CD4-positive, alpha-beta T cell treated with Interleukin-4 for 1 hour (primary cell): ENCODE data around the gene PPIP5K1.
A peak's percentile ranks its signal among the peaks of the same experiment; 100 is the strongest.

Experiments used
- DNase-seq, 2 donors: peaks; one replicate each; pipeline ENCODE4 v3.0.0-alpha.2; 2020 to 2022

PPIP5K1 gene

DNA sequence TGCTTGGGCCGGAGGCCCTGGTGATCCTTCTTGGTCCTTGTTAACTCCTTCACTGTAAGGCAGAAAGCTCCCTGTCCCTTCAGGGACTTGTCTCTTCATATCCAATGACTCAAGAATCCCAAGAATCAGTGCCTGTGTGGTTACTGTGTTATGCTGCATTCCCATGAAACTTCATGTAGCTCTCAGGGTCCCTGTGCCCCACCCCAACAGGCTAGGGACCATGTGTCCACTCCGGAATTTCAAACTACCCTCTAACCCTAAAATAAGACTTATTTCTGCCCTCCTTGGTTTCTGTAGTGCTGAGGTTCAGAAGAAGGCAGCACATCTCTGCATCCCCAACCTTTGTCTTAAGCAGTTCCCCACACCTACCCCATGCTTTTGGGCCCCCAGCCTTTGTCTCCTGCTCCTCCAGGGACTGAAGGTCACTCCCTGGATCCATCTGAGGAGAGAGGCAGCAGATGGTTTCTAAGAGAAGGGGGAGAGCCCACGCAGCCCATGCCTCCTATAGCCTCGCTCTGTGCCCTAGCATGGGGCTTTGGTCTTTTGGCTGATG is 73.1 kb downstream of the PPIP5K1 start:
- DNase-seq, result no peak

DNA sequence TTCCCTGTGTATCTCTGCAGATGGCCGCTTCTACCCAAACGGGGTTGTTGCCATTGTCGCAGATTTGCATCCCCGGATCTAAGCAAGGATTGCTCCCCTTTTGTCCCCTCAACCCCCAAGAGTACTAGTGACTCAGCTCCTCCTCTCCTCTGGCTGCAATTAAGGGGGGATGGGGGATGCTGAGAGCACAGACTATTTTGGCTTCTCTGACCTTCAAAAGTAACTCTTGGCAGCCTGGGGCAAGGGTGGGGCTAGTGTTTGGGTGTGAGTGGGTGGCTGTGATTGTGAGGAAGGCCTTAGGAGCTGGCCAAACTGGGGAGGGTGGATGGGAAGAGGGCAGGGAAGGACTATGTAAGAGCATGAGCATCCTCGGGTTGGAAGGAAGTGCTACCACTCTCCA is 73.8 kb downstream of the PPIP5K1 start:
- DNase-seq, result no peak

GRCh38 chr15:43515741-43516140 is 74.3 kb downstream of the PPIP5K1 start:
- DNase-seq, result no peak

- DNase-seq, result peak; percentile 17 to 56
These were observed 75.6 kb downstream of the PPIP5K1 start for GRCh38 chr15:43514241-43515057.

GRCh38 chr15:43513550-43513949 is 76.5 kb downstream of the PPIP5K1 start:
- DNase-seq, result no peak

GRCh38 chr15:43511012-43511885 is 78.8 kb downstream of the PPIP5K1 start:
- DNase-seq, result peak in 1 of 2 donors; percentile 24

- peak; percentile 98 to 99 for DNase-seq
These were observed 79.6 kb downstream of the PPIP5K1 start for GRCh38 chr15:43510200-43511011.

DNA sequence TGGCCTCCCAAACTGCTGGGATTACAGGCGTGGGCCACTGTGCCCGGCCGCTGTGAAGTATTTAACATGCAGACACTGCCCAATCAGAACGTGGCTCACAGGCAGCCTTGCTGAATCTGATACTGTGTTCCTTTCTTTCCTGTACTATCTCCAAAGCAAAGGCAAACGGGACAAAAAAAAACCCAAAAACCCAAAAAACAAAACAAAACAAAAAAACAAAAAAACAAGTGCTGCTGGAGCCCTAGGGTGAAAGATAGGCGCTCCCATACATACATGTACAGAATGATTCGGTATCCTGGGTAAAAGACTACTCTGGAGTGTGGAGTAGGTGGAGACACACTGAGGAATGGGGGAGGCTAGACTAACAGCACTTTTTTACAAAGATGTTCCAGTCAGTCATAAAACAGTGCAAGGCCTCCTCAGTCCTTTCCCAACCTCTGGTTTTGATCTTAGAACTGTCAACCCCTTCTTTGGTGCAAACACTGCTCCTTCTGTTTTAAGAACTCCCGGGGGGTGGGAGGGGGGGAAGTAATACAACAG is 80.3 kb downstream of the PPIP5K1 start:
- DNase-seq, result no peak

DNA sequence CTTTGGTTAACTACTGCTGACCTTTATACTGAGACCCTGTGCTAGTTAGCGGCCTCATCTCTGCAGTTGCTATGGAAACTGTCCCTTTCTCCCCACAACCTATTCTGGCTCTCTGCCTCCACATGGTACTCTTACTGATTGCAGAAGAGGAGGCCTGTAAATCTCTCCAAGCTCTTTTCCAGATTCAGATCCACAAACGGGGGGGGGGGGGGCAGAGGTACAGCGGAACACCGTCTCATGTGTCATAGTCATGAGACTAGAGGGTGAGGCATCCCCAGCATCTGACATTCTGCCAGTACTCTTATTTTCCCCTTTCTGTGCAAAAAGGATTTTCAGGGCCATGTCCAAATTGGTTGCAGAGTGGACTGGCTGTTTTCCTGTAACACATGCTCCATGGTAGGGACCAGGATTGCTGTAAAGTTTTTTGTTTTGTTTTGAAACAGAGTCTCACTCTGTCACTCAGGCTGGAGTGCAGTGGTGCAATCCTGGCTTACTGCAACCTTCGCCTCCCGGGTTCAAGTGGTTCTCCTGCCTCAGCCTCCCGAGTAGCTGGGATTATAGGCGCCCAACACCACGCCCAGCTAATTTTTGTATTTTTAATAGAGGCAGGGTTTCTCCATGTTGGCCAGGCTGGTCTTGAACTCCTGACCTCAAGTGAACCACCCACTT is 80.9 kb downstream of the PPIP5K1 start:
- no peak for DNase-seq

DNA sequence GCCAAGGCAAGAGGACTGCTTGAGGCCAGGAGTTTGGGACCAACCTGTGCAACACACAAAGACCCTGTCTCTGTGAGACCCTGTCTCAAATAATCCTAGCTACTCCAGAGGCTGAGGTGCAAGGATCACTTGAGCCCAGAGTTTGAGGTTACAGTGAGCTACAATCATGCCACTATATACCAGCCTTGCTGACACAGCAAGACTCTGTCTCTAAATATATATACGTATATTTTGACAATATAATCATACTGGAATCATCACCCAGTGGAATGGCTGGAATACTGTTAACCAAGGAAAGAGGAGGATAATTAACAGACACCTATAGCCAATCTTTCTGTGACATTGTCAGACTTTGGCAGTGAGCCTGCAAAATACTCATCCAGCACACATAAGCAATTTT is 81.6 kb downstream of the PPIP5K1 start:
- DNase-seq, result no peak

- DNase-seq, result no peak
These were observed 84.3 kb downstream of the PPIP5K1 start for GRCh38 chr15:43505738-43506137.

- DNase-seq, result no peak
These were observed 90.4 kb downstream of the PPIP5K1 start for GRCh38 chr15:43499635-43500034.

GRCh38 chr15:43498990-43499389 is 91.0 kb downstream of the PPIP5K1 start:
- DNase-seq, result no peak

GRCh38 chr15:43493703-43494472 is 96.1 kb downstream of the PPIP5K1 start:
- DNase-seq, result no peak

GRCh38 chr15:43492673-43493601 is 97.1 kb downstream of the PPIP5K1 start, which contains the start of gene TP53BP1:
TP53BP1 (minus strand) TSS chr15:43493156; CDS start chr15:43493043, 113 bp downstream.
- peak; percentile 95 to 96 for DNase-seq

DNA sequence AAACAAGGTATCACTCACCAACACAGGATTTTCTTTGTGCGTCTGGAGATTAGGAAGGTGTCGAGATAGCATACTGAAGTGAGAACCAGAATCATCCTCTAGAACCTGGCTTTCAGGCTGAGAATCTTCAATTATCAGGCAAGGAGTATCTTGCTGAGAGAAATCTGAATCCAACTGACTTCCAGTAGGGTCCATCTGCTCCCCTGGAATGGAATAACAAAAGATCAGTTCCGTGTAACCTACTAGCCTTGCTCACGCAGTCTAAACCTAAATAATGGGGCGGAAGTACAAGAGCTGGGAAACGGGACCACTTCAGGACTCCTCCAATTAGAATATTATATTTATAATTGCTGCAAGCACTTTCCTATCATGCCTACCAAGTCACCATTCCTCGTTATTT is 97.7 kb downstream of the PPIP5K1 start:
- no peak for DNase-seq

DNA sequence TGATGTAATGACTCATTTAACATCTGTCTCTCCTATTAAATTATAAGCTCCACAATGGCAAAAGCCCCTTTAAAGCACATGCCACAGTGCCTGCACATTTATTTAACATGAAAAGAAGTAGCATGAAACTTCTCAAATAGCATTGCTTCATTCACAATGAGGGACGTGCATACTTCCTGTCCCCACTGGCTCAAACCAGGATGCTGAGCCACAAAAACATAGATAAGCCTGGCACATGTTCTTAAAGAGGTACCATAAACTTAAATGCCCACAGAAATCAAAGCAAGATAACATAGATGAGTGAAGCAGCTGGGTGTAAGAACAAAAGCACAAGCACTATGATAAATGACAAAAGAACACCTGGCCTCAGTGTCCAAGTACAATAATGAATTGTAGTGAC is 100.8 kb downstream of the PPIP5K1 start:
- DNase-seq, result peak in 1 of 2 donors; percentile 7

GRCh38 chr15:43488790-43489189 is 101.2 kb downstream of the PPIP5K1 start:
- DNase-seq, result no peak

- no peak for DNase-seq
These were observed 102.6 kb downstream of the PPIP5K1 start for GRCh38 chr15:43487271-43487895.
